ENCODE data around the gene DGLUCY.
"Not testable (repeated sequence)": the region's sequence is repeated elsewhere in the genome, so short reads cannot be mapped to it uniquely, and the experiment has no call there.

Gene DGLUCY

GRCh38 chr14:91177073-91178034, 63.5 kb downstream of the DGLUCY start:
- Histone ChIP-seq H3K27ac (ENCODE audit: low read depth in 2 of 2, low read length in 2 of 2) (no peak overlapping the region), H3K36me3 (ENCODE audit: control insufficient read depth in 2 of 2, insufficient read depth in 2 of 2, low read length in 2 of 2) (peaks cover 39 to 52% of the 10 kb centered on the region in 2 donors), H3K4me3 (ENCODE audit: low read length in 2 of 2) (no peak overlapping the region), H3K4me1 (ENCODE audit: control insufficient read depth in 2 of 2, insufficient read depth in 2 of 2, low read length in 2 of 2) (peaks cover 0 to 5% of the 10 kb centered on the region in 2 donors), H3K27me3 (ENCODE audit: control insufficient read depth in 2 of 2, insufficient read depth in 2 of 2, low read length in 2 of 2) (no peaks in the 10 kb centered on the region), H3K9me3 (ENCODE audit: control insufficient read depth in 2 of 2, low read length in 2 of 2) (no peaks in the 10 kb centered on the region), H3K9ac (ENCODE audit: low read depth in 1 of 2, low read length in 2 of 2) (no peak overlapping the region)

- no peak overlapping the region for H3K9ac ChIP-seq (ENCODE audit: low read depth in 1 of 2, low read length in 2 of 2)
- no peak overlapping the region for H3K4me3 ChIP-seq (ENCODE audit: low read length in 2 of 2)
- peaks cover 39 to 49% of the 10 kb centered on the region in 2 donors for H3K36me3 ChIP-seq (ENCODE audit: control insufficient read depth in 2 of 2, insufficient read depth in 2 of 2, low read length in 2 of 2)
- no peaks in the 10 kb centered on the region for H3K27me3 ChIP-seq (ENCODE audit: control insufficient read depth in 2 of 2, insufficient read depth in 2 of 2, low read length in 2 of 2)
- peaks cover 0 to 2% of the 10 kb centered on the region in 2 donors for H3K4me1 ChIP-seq (ENCODE audit: control insufficient read depth in 2 of 2, insufficient read depth in 2 of 2, low read length in 2 of 2)
- H3K27ac ChIP-seq (ENCODE audit: low read depth in 2 of 2, low read length in 2 of 2), result no peak overlapping the region
- no peaks in the 10 kb centered on the region for H3K9me3 ChIP-seq (ENCODE audit: control insufficient read depth in 2 of 2, low read length in 2 of 2)
These were observed 66.7 kb downstream of the DGLUCY start for GRCh38 chr14:91180611-91181010.

GRCh38 chr14:91182753-91183152, 68.9 kb downstream of the DGLUCY start:
- not testable (repeated sequence) for H3K9me3 ChIP-seq (ENCODE audit: control insufficient read depth in 2 of 2, low read length in 2 of 2); H3K4me3 ChIP-seq (ENCODE audit: low read length in 2 of 2); H3K4me1 ChIP-seq (ENCODE audit: control insufficient read depth in 2 of 2, insufficient read depth in 2 of 2, low read length in 2 of 2); H3K27ac ChIP-seq (ENCODE audit: low read depth in 2 of 2, low read length in 2 of 2); H3K27me3 ChIP-seq (ENCODE audit: control insufficient read depth in 2 of 2, insufficient read depth in 2 of 2, low read length in 2 of 2); H3K9ac ChIP-seq (ENCODE audit: low read depth in 1 of 2, low read length in 2 of 2)
- H3K36me3 ChIP-seq (ENCODE audit: control insufficient read depth in 2 of 2, insufficient read depth in 2 of 2, low read length in 2 of 2), result peaks cover 47 to 54% of the 10 kb centered on the region in 2 donors

GRCh38 chr14:91184559-91184958, 70.7 kb downstream of the DGLUCY start:
- Histone ChIP-seq H3K36me3 (ENCODE audit: control insufficient read depth in 2 of 2, insufficient read depth in 2 of 2, low read length in 2 of 2) (peaks cover 60 to 65% of the 10 kb centered on the region in 2 donors), H3K9me3 (ENCODE audit: control insufficient read depth in 2 of 2, low read length in 2 of 2) (no peaks in the 10 kb centered on the region), H3K27ac (ENCODE audit: low read depth in 2 of 2, low read length in 2 of 2) (no peak overlapping the region)

DNA sequence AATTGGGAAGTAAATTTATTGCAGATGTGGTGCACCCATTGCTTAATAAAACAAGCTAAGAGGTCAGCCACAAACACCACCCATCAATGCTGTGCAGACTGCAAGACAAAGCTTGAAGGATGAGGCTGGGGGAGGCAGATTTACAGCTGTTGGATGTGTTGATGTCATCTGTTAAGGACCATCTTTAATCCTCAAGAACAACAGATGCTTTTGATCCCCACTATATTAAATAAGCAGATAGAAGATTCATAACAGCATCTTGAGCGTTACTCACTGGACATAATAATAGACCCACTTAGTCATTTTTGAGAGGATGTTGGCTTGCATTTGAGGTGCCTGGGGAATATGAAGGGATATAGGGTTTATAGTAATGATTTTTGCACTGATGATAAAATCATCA, 71.8 kb downstream of the DGLUCY start:
- H3K9me3 ChIP-seq (ENCODE audit: control insufficient read depth in 2 of 2, low read length in 2 of 2), result no peaks in the 10 kb centered on the region
- H3K36me3 ChIP-seq (ENCODE audit: control insufficient read depth in 2 of 2, insufficient read depth in 2 of 2, low read length in 2 of 2), result peaks cover 67 to 71% of the 10 kb centered on the region in 2 donors
- H3K4me1 ChIP-seq (ENCODE audit: control insufficient read depth in 2 of 2, insufficient read depth in 2 of 2, low read length in 2 of 2), result no peaks in the 10 kb centered on the region
- no peak overlapping the region for H3K9ac ChIP-seq (ENCODE audit: low read depth in 1 of 2, low read length in 2 of 2)
- no peaks in the 10 kb centered on the region for H3K27me3 ChIP-seq (ENCODE audit: control insufficient read depth in 2 of 2, insufficient read depth in 2 of 2, low read length in 2 of 2)
- no peak overlapping the region for H3K27ac ChIP-seq (ENCODE audit: low read depth in 2 of 2, low read length in 2 of 2)
- no peak overlapping the region for H3K4me3 ChIP-seq (ENCODE audit: low read length in 2 of 2)

More at GRCh38 chr14:91184559-91184958, 70.7 kb downstream of the DGLUCY start:
- no peak overlapping the region for H3K4me3 ChIP-seq (ENCODE audit: low read length in 2 of 2)
- no peaks in the 10 kb centered on the region for H3K4me1 ChIP-seq (ENCODE audit: control insufficient read depth in 2 of 2, insufficient read depth in 2 of 2, low read length in 2 of 2)
- no peak overlapping the region for H3K9ac ChIP-seq (ENCODE audit: low read depth in 1 of 2, low read length in 2 of 2)
- H3K27me3 ChIP-seq (ENCODE audit: control insufficient read depth in 2 of 2, insufficient read depth in 2 of 2, low read length in 2 of 2), result no peaks in the 10 kb centered on the region

DNA sequence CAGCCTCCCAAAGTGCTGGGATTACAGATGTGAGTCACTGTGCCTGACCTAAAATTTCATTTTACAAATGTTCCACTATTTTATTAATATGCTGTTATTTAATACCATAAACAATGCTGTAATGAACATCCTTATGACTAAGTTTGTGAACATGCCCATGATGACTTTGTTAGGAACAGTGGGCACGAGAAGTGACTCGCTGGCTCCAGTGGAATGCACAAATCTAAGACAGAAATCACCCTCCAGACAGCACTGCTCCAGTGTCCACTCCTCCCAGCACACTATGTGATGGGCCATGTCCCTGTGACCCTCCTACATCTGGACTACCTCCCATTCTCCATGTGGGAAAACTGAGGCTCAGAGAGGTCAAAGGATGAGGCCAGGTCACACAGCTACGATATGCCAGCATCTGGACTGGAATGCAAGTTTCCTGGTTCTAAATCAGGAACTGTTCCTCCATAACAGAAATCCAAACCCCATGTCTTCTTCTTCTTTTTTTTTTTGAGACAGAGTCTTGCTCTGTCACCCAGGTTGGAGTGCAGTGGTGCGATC, 72.7 kb downstream of the DGLUCY start:
- peaks cover 68 to 73% of the 10 kb centered on the region in 2 donors for H3K36me3 ChIP-seq (ENCODE audit: control insufficient read depth in 2 of 2, insufficient read depth in 2 of 2, low read length in 2 of 2)
- H3K27ac ChIP-seq (ENCODE audit: low read depth in 2 of 2, low read length in 2 of 2), result no peak overlapping the region

GRCh38 chr14:91187271-91187670, 73.4 kb downstream of the DGLUCY start:
- no peaks in the 10 kb centered on the region for H3K27me3 ChIP-seq (ENCODE audit: control insufficient read depth in 2 of 2, insufficient read depth in 2 of 2, low read length in 2 of 2)
- H3K9me3 ChIP-seq (ENCODE audit: control insufficient read depth in 2 of 2, low read length in 2 of 2), result no peaks in the 10 kb centered on the region
- peaks cover 72 to 77% of the 10 kb centered on the region in 2 donors for H3K36me3 ChIP-seq (ENCODE audit: control insufficient read depth in 2 of 2, insufficient read depth in 2 of 2, low read length in 2 of 2)
- no peak overlapping the region for H3K27ac ChIP-seq (ENCODE audit: low read depth in 2 of 2, low read length in 2 of 2)
- no peak overlapping the region for H3K9ac ChIP-seq (ENCODE audit: low read depth in 1 of 2, low read length in 2 of 2)
- H3K4me1 ChIP-seq (ENCODE audit: control insufficient read depth in 2 of 2, insufficient read depth in 2 of 2, low read length in 2 of 2), result no peaks in the 10 kb centered on the region
- no peak overlapping the region for H3K4me3 ChIP-seq (ENCODE audit: low read length in 2 of 2)

More for the DNA sequence above, 72.7 kb downstream of the DGLUCY start:
- H3K9me3 ChIP-seq (ENCODE audit: control insufficient read depth in 2 of 2, low read length in 2 of 2), result no peaks in the 10 kb centered on the region
- H3K4me3 ChIP-seq (ENCODE audit: low read length in 2 of 2), result no peak overlapping the region
- no peak overlapping the region for H3K9ac ChIP-seq (ENCODE audit: low read depth in 1 of 2, low read length in 2 of 2)
- no peaks in the 10 kb centered on the region for H3K27me3 ChIP-seq (ENCODE audit: control insufficient read depth in 2 of 2, insufficient read depth in 2 of 2, low read length in 2 of 2)
- no peaks in the 10 kb centered on the region for H3K4me1 ChIP-seq (ENCODE audit: control insufficient read depth in 2 of 2, insufficient read depth in 2 of 2, low read length in 2 of 2)

GRCh38 chr14:91190853-91191252, 77.0 kb downstream of the DGLUCY start:
- Histone ChIP-seq H3K9ac (ENCODE audit: low read depth in 1 of 2, low read length in 2 of 2) (no peak overlapping the region), H3K9me3 (ENCODE audit: control insufficient read depth in 2 of 2, low read length in 2 of 2) (no peaks in the 10 kb centered on the region), H3K36me3 (ENCODE audit: control insufficient read depth in 2 of 2, insufficient read depth in 2 of 2, low read length in 2 of 2) (peaks cover 77 to 81% of the 10 kb centered on the region in 2 donors), H3K27ac (ENCODE audit: low read depth in 2 of 2, low read length in 2 of 2) (no peak overlapping the region), H3K4me3 (ENCODE audit: low read length in 2 of 2) (no peak overlapping the region), H3K27me3 (ENCODE audit: control insufficient read depth in 2 of 2, insufficient read depth in 2 of 2, low read length in 2 of 2) (no peaks in the 10 kb centered on the region), H3K4me1 (ENCODE audit: control insufficient read depth in 2 of 2, insufficient read depth in 2 of 2, low read length in 2 of 2) (no peaks in the 10 kb centered on the region)

DNA sequence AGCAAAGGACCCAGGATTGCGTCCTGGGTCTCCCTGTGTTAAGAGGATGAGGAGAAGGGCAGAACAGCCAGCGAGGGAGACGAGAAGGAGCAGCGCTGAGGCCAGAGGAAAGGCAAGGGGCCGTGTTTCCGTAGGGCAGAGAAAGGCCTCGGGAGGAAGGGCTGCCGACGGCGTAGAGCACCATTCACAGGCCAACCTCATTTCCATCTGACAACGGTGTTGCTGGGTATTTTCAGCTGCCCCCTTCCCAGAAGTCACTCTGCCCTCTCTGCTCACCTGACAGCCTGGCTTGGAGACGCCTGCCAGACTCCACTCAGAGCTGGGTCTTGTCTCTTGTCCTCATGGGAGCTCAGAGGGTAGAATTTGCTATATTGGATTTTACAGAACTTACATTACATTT, 79.2 kb downstream of the DGLUCY start:
- no peaks in the 10 kb centered on the region for H3K9me3 ChIP-seq (ENCODE audit: control insufficient read depth in 2 of 2, low read length in 2 of 2)
- H3K27me3 ChIP-seq (ENCODE audit: control insufficient read depth in 2 of 2, insufficient read depth in 2 of 2, low read length in 2 of 2), result no peaks in the 10 kb centered on the region
- no peak overlapping the region for H3K9ac ChIP-seq (ENCODE audit: low read depth in 1 of 2, low read length in 2 of 2)
- peaks cover 77 to 80% of the 10 kb centered on the region in 2 donors for H3K36me3 ChIP-seq (ENCODE audit: control insufficient read depth in 2 of 2, insufficient read depth in 2 of 2, low read length in 2 of 2)
- H3K27ac ChIP-seq (ENCODE audit: low read depth in 2 of 2, low read length in 2 of 2), result no peak overlapping the region
- no peak overlapping the region for H3K4me3 ChIP-seq (ENCODE audit: low read length in 2 of 2)
- H3K4me1 ChIP-seq (ENCODE audit: control insufficient read depth in 2 of 2, insufficient read depth in 2 of 2, low read length in 2 of 2), result no peaks in the 10 kb centered on the region

GRCh38 chr14:91195881-91196280, 82.0 kb downstream of the DGLUCY start:
- no peaks in the 10 kb centered on the region for H3K4me1 ChIP-seq (ENCODE audit: control insufficient read depth in 2 of 2, insufficient read depth in 2 of 2, low read length in 2 of 2)
- H3K4me3 ChIP-seq (ENCODE audit: low read length in 2 of 2), result no peak overlapping the region
- H3K36me3 ChIP-seq (ENCODE audit: control insufficient read depth in 2 of 2, insufficient read depth in 2 of 2, low read length in 2 of 2), result peaks cover 77 to 78% of the 10 kb centered on the region in 2 donors
- no peaks in the 10 kb centered on the region for H3K9me3 ChIP-seq (ENCODE audit: control insufficient read depth in 2 of 2, low read length in 2 of 2)
- no peaks in the 10 kb centered on the region for H3K27me3 ChIP-seq (ENCODE audit: control insufficient read depth in 2 of 2, insufficient read depth in 2 of 2, low read length in 2 of 2)
- H3K27ac ChIP-seq (ENCODE audit: low read depth in 2 of 2, low read length in 2 of 2), result no peak overlapping the region
- no peak overlapping the region for H3K9ac ChIP-seq (ENCODE audit: low read depth in 1 of 2, low read length in 2 of 2)

Data from mucosa of rectum (tissue), 2 donors.